Mucosa of gallbladder (tissue), 1 donor: Measurements from ENCODE around the gene MACROH2A1. TPM values are rescaled to one million over a fixed set of nuclear protein-coding genes. Genes with fewer than 3 reads are reported as not detected.
A peak's percentile ranks its signal among the peaks of the same experiment; 100 is the strongest.

Source experiments
- DNase-seq: peaks from one replicate; pipeline ENCODE4 v3.0.0-alpha.2; 2020; ENCODE audit warnings: low spot score
- total RNA-seq: library from RNA; stranded (reverse); gene quantifications from one replicate; pipeline ENCODE4 v1.2.1, GENCODE V29; 2021
- donor health status: DM: no; HTN: no; CAD: no.

Gene MACROH2A1
- total RNA-seq, 1 donor from 2014 or later = 256 TPM

- DNase-seq = peak; percentile 86
Measured at GRCh38 chr5:135356522-135357318, 42.3 kb downstream of the MACROH2A1 start.

GRCh38 chr5:135355169-135355568 lies 43.9 kb downstream of the MACROH2A1 start:
- no peak for DNase-seq

- DNase-seq = no peak
Measured at GRCh38 chr5:135353952-135354721, 44.9 kb downstream of the MACROH2A1 start.

GRCh38 chr5:135350536-135350935 lies 48.5 kb downstream of the MACROH2A1 start:
- DNase-seq = no peak

GRCh38 chr5:135349886-135350285 lies 49.1 kb downstream of the MACROH2A1 start:
- DNase-seq = no peak

GRCh38 chr5:135349451-135349850 lies 49.6 kb downstream of the MACROH2A1 start:
- DNase-seq = no peak

GRCh38 chr5:135348918-135349317 lies 50.1 kb downstream of the MACROH2A1 start:
- no peak for DNase-seq

- no peak for DNase-seq
Measured at GRCh38 chr5:135347392-135347791, 51.6 kb downstream of the MACROH2A1 start.

- DNase-seq = peak; percentile 85
Measured at GRCh38 chr5:135345956-135346731, 52.9 kb downstream of the MACROH2A1 start.

GRCh38 chr5:135344349-135344748 lies 54.7 kb downstream of the MACROH2A1 start:
- no peak for DNase-seq

- DNase-seq = no peak
Measured at GRCh38 chr5:135343413-135343812, 55.6 kb downstream of the MACROH2A1 start.

- DNase-seq = no peak
Measured at GRCh38 chr5:135342551-135342875, 56.5 kb downstream of the MACROH2A1 start.

GRCh38 chr5:135341696-135342550 lies 57.1 kb downstream of the MACROH2A1 start:
- DNase-seq = no peak

GRCh38 chr5:135341016-135341666 lies 57.9 kb downstream of the MACROH2A1 start:
- DNase-seq = no peak

GRCh38 chr5:135340568-135340967 lies 58.5 kb downstream of the MACROH2A1 start:
- DNase-seq = no peak

GRCh38 chr5:135339623-135340022 lies 59.4 kb downstream of the MACROH2A1 start:
- DNase-seq = no peak

- DNase-seq = no peak
Measured at GRCh38 chr5:135339189-135339588, 59.8 kb downstream of the MACROH2A1 start.

GRCh38 chr5:135337064-135337463 lies 62.0 kb downstream of the MACROH2A1 start:
- DNase-seq = no peak

- no peak for DNase-seq
Measured at GRCh38 chr5:135335031-135335828, 63.8 kb downstream of the MACROH2A1 start.
